ENCODE measurements around the gene VPS37D.
"Not testable (repeated sequence)": the region's sequence is repeated elsewhere in the genome, so short reads cannot be mapped to it uniquely, and the experiment has no call there.

Gene VPS37D

GRCh38 chr7:73667344-73668102, at the start of gene VPS37D:
VPS37D (plus strand) TSS chr7:73667831; CDS start chr7:73667959, 128 bp downstream.
- DNase-seq (ENCODE audit: low spot score), result peak; percentile 87

DNA sequence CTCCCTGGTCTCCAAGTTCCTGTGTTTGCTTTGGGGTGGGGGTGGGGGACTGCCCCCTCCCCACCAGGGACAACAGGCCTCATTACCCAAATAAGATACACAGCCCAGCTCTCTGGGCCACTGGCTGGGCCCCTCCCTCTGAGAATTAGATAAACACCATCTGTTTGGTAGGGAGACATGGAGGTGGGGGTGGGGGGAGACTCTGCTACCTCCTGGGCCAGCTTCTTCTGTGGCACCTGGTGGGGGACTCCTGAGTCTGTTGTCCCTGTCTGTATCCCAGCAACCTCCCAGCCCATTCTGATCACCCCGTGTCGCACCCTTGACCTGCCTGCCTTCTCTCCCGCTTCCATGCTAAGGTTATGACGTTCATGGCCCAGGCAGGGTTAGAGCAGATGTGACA, 49.1 kb upstream of the VPS37D start:
- no peak for DNase-seq (ENCODE audit: low spot score)

DNA sequence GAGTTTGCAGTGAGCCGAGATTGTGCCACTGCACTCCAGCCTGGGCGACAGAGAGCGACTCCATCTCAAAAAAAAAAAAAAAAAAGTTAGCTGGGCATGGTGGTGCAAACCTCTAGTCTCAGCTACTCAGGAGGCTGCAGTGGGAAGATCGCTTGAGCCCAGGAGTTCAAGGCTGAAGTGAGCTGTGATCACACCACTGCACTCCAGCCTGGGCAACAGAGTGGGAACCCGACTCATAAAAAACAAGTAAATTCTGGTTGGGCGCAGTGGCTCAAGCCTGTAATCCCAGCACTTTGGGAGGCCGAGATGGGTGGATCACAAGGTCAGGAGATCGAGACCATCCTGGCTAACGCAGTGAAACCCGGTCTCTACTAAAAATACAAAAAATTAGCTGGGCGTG, 48.2 kb upstream of the VPS37D start:
- not testable (repeated sequence) for DNase-seq (ENCODE audit: low spot score)

- DNase-seq (ENCODE audit: low spot score), result no peak
Measured at GRCh38 chr7:73621168-73622063, 46.2 kb upstream of the VPS37D start.

DNA sequence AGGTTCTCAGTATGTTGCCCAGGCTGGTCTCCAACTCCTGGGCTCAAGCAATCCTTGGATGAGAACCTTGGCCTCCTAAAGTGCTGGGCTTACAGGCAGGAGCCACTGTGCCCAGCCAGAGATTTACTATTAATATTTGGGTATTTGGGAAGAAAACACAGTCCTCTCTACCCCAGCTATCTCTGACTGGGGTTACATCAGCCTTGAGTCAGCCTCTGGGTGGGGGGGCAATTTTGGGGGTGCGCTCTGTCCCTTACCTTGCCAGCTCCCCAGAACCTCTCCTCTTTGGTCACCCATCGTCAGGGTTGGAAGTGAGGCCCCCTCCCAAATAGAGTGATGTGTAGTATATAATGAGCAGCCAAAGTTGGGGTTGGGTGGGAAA, 45.1 kb upstream of the VPS37D start:
- DNase-seq (ENCODE audit: low spot score), result no peak

DNA sequence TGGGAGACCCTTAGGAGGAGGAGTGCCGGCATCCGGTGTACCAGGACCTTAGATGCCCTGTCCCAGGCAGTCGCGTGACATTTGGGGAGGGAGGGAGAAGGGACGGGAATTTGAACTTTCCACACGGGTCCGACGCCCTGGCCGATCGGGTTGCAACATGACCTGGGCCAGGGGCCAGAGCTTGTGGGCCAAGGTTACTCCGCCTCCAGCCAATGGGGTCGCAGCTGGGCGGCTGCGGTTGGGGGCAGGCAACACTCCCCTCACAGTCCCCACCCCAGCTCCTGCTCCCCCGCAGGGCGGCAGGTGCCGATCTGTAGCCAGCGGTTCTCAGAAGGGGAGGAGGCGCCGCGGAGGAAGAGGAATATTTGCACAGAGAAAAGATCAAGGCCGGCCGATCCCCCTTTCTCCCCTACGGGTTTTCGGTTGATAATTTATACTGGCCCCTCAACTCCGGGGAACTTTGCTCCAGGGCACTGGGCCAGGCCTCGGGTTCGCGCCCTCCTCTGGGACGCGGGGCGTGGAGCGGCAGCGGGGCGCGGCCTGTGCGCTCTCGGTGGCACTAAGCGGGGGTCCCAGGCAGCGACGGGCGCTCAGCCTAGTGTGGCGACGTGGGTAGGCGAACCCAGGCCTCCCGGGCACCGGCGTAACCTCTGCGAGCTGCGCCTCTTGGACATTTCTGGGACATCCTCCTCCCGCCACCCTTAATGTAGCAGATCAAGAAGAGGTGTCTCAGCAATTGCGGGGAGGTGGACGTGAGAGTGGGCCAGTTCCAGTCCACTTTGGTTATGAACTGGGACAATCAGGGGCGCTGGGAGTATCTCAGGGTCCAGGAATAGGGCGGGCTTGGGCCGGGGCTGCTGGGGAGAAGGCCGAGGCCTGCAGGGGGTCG, 44.5 kb upstream of the VPS37D start:
- DNase-seq (ENCODE audit: low spot score), result no peak

DNA sequence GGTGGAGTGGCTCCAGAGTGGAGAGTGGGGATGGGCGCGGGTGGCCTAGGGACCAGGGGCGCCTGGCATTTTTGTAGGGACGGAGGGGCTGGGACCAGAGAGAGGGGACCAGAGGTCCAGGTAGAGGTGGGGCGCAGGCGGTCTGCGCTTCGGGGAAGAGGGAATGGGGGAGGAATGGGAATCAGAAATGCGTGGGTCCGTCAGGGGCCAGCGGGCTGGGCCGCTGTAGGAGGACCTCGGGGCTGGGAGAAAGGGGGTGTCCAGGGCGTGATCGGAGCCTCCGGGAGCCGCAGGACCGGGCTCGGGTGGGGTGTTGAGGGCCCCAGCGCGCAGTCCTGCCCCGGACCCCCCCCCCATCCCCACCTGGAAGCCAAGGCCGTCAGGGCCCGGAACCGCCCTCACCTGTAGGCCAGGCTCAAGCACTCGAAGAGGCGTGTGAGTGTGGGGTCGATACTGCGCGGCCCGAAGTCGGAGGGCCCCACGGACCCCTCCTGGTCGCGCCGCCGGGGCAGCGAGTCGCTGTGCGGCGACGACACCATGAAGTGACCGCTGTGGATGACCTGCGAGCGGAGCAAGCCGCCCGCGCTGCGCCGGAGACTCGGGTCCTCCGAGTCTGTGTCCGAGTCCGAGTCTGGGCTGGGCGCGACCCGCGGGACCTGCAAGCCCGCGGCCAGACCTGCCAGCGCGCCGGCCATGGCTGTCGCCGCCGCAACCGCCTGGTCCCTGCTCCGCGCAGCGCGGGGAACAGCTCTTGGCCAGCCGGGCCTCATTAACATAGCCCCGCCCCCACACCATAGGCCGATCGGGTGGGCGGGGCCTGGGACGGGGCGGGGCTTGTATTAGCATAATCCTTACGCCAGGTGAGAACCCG, 43.6 kb upstream of the VPS37D start, which contains the start of gene MLXIPL:
Gene MLXIPL, minus strand, starts transcription at position 725 of the 871 bp plus-strand sequence. Its CDS starts 30 bp downstream, at position 695.
- peak; percentile 97 for DNase-seq (ENCODE audit: low spot score)

- DNase-seq (ENCODE audit: low spot score), result no peak
Measured at GRCh38 chr7:73624669-73625001, 43.0 kb upstream of the VPS37D start.

- DNase-seq (ENCODE audit: low spot score), result no peak
Measured at GRCh38 chr7:73625276-73625675, 42.4 kb upstream of the VPS37D start.

- DNase-seq (ENCODE audit: low spot score), result peak; percentile 48
Measured at GRCh38 chr7:73626814-73627213, 40.8 kb upstream of the VPS37D start.

DNA sequence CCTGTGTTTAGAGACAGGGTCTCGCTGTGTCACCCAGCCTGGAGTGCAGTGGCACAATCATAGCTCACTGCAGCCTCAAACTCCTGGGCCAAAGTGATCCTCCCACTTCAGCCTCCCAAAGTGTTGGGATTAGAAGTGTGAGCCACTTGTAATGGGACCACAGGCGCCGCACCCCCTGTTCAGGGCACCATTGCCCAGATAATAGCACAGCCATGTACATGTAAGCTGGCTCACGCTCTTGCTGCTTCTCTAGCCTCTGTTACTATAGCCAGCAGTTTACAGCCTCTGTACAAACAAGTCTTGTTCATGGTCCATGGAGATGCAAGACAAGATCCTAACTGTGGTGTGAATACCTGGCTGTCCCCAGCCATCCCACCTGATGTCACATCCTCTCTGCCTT, 39.1 kb upstream of the VPS37D start:
- DNase-seq (ENCODE audit: low spot score), result no peak

DNA sequence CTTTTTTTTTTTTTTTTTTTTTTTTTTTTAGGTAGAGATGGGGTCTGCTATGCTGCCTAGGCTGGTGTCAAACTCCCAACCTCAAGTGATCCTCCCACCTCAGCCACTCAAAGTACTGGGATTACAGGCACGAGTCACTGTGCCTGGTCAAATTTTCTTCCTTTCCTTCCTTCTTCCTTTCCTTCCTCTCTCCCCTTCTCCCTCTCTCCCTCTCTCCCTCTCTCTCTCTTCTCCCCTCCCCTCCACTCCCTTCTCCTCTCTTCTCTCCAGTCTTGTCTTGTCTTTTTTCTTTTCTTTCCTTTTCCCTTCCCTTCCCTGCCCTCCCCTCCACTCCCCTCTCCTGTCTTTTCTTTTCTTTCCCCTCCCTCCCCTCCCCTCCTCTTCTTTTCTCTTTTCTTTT, 36.1 kb upstream of the VPS37D start:
- no peak for DNase-seq (ENCODE audit: low spot score)

- DNase-seq (ENCODE audit: low spot score), result no peak
Measured at GRCh38 chr7:73633323-73633722, 34.3 kb upstream of the VPS37D start.

GRCh38 chr7:73633844-73634243, 33.8 kb upstream of the VPS37D start:
- no peak for DNase-seq (ENCODE audit: low spot score)

GRCh38 chr7:73635428-73636200, 32.0 kb upstream of the VPS37D start:
- no peak for DNase-seq (ENCODE audit: low spot score)

DNA sequence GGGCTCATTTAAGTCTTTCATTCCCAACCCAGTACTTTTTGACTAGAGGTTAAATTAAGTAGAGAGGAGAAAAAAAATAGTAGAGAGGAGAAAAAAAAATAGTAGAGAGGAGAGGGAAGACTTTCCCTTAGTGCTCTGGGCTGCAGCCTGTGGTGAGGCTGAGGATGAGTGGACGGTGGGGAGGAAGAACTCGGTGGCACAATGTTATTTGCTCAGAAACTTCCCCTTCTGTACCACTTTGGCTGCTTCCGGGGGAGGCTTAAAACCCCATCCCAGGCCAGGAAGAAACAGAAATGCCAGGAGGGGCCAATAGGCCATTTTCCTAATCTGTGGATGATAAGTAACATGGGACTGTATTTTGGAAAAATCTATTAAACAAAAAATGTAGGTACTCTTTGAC, 28.7 kb upstream of the VPS37D start:
- DNase-seq (ENCODE audit: low spot score), result no peak

GRCh38 chr7:73642834-73643233, 24.8 kb upstream of the VPS37D start:
- DNase-seq (ENCODE audit: low spot score), result no peak

DNA sequence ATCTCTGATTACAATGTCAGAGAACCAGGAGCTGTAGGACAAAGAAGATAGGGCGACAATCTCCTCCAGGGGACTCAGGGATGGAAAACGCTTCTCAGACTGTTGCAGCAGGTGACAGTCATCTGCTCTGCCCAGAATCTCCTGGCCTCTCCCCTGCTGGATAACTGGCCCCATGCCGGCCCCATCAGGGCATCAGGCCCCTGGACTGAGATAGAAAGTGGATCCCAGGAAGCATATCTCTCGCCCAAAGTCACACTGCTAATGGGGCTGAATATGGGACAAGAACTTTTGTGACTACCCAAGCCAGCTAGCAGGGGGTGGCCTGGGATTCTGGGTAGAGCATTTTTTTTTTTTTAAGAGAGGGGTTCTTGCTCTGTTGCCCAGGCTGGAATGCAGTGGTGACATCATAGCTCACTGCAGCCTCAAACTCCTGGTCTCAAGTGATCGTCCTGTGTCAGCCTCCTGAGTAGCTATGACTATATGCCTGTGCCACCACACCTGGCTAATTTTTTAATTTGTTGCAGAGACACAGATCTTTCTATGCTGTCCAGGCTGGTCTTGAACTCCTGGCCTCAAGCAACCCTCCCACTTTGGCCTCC, 22.8 kb upstream of the VPS37D start:
- no peak for DNase-seq (ENCODE audit: low spot score)

GRCh38 chr7:73645643-73646174, 21.9 kb upstream of the VPS37D start:
- DNase-seq (ENCODE audit: low spot score), result no peak
